GM10266 (cell line): ENCODE results near the gene PHLDA2.

ENCODE experiments used
- DNase-seq: peaks from one replicate; pipeline ENCODE4 v3.0.0; 2012; ENCODE audit errors: extremely low spot score
- TF ChIP-seq, protein P1 (sequence below): IDR thresholded peaks from 2 replicates; pipeline ENCODE4 v1.5.1; 2012; ENCODE audit warnings: mild to moderate bottlenecking, low read depth; ENCODE audit not compliant: control insufficient read depth, insufficient read depth; ENCODE audit errors: missing control alignments

The PHLDA2 gene

DNA sequence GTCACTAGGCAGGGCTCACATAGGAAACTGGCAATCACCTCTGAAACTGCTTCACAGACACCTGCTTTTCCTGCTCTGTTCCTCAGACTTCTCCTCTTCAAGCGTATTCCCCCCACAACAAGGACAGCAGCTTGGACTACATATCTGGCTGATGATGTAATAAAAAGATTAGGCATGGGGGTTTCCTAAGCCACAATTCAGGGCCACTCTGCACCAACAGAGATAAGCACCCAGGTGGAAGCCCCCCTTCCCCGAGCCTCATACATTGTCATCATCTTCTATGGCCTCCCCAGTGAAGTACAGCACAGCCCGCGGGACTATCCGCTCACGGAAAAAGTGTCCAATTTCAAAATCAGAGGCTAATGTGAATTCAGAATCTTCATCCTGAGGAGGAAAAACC, 25.0 kb upstream of the PHLDA2 start:
- DNase-seq: no peak
- TF ChIP-seq, protein P1, sequence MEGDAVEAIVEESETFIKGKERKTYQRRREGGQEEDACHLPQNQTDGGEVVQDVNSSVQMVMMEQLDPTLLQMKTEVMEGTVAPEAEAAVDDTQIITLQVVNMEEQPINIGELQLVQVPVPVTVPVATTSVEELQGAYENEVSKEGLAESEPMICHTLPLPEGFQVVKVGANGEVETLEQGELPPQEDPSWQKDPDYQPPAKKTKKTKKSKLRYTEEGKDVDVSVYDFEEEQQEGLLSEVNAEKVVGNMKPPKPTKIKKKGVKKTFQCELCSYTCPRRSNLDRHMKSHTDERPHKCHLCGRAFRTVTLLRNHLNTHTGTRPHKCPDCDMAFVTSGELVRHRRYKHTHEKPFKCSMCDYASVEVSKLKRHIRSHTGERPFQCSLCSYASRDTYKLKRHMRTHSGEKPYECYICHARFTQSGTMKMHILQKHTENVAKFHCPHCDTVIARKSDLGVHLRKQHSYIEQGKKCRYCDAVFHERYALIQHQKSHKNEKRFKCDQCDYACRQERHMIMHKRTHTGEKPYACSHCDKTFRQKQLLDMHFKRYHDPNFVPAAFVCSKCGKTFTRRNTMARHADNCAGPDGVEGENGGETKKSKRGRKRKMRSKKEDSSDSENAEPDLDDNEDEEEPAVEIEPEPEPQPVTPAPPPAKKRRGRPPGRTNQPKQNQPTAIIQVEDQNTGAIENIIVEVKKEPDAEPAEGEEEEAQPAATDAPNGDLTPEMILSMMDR: no peak

DNA sequence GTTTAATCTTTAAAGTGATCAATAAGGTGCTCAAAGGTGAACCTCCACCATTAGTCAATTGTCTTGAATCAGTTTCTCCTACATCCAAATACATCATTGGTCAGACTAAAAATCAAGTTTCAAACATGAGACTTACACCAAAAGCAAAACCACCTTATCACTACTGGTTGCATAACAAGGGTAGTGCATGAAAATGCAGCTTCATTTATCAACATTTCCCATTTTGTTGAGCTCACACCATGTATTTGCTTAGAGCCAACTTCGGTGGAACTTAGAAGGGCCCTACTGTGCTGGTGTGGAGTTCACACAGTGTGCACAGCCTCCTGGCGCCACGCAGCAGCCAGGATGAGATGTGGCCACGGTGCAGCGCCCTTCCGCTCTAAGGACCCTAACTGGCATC, 23.1 kb upstream of the PHLDA2 start:
- TF ChIP-seq, protein P1: no peak
- no peak for DNase-seq

DNA sequence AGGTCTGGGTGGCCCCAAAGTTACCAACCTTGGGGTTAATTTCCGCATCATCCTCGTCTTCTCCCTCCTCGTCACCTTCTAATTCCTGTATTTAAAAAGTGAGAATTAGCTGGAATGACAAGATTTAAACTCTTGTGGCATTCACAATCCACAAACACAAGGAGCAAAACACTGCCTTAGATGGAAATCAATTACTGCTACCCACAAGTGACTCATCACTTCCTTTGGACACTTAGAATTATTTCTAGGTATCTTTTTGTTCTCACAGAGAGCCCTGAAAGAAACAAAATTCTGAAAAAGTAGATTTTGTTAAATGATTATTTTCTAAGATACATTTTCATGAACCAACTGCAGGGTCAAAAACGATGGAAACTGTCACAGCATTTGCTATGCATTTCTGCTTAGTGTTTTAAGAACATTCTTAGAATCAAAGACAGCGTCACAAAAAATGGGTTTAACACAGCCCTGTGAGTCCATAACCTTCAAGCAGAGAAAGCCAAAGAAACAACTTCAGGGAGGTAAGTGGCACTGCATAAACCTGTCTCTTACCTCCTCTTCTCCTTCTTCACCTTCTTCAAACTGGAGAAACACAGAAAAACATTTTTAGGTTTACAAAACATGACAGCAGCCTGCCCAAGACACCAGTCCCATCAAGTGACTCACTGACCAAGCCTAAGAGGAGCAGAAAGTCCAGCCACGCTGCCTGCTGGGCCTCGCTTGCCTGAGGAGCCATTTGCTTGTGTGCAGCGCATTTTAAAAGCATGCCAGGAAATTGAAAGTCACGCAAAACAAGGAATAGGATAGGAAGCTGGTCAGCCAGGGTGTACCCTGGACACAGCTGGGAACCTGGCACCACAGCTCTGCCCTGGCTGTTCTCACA, 22.3 kb upstream of the PHLDA2 start:
- no peak for DNase-seq
- TF ChIP-seq, protein P1: no peak

DNA sequence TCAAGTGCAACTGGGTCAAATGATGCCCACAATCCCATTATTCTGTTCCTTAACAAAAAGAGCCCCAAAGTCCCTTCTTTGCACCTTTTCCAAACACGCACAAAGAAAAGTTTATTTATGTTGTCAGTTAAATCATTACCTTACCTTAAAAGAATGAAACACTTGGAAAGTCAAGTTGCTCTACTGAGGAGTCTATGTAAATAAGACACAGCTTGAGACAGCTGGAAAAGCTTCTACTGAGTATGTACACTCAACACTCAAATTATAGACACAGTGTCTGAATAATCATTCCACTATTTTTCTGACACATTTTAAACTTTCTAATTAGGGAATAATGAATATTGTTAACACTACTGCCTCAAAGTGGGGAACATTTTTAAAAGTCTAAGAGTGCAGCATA, 21.6 kb upstream of the PHLDA2 start:
- TF ChIP-seq, protein P1: no peak
- no peak for DNase-seq

DNA sequence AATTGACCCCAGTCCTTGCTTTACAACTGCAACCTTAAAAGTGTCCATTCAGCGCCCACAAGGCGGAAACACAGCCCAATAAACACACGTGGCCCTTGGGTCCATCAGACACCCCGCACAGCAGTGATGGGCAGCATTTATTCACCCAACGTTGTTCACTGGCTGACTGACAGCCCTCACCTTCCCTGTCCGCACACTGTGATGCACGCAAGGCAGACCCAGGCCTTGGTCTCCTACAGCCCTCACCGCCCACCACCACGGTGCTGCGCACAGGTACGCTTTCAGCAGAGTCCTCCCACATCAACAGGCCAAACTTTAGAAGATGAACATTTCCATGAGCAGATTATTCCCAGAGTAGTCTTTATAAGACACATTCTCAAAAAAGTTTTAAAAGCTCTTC, 20.7 kb upstream of the PHLDA2 start:
- TF ChIP-seq, protein P1: no peak
- DNase-seq: no peak

DNA sequence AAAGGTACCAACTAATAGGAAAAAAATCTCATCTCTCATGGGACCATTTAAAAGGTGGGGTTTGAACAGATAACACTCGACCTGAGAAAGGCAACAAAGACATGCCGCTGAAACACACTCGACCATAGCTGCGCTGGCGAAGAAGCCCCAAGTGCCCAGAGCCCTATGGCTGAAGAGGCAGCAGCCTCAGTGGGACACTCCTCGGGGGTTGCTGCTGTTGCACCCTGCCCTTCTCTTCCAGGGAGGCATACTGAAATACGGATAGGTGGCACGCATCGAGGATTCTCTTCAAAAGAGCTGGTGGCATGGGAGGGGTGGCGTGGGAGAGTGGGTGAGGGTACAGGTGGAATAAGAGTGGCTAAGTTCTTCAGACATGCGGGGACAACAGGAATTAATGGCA, 18.5 kb upstream of the PHLDA2 start:
- no peak for DNase-seq
- TF ChIP-seq, protein P1: no peak

DNA sequence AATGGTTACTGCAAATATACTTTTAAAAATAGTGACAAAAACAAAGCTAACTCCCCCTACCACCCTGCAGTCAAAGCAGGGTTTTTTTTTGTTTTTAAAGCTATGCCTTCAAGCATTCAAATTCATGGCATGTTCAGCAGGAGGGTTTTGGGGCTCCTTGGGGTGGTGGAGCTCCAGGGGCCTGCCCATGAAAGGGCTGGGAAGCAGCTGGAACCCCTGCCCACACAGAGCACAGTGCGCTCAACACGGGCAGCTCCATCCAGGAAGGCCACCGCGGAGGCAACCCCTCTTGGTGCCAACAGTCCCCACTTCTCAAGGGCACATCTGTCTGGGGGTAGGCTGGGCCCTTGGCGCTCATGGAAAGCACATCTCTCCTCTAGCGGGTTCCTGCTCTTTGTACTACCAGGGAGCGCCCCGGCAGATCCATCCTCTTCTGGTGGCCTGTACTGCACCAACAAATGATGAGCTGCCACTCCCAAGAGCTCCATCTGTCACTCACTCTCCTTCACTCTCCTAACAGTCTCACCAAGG, 16.6 kb upstream of the PHLDA2 start:
- no peak for DNase-seq
- TF ChIP-seq, protein P1: no peak
